ENCODE measurements around the gene CDC42BPB.

The CDC42BPB gene

GRCh38 chr14:102923201-102923924 is 134.0 kb downstream of the CDC42BPB start:
- Histone ChIP-seq H4K8ac (ENCODE audit: low read depth, low read length) (no peak overlapping the region), H3K4me3 (ENCODE audit: low read length) (no peak overlapping the region), H3K9ac (ENCODE audit: low read length) (no peak overlapping the region), H4K5ac (ENCODE audit: low read length) (no peak overlapping the region), H3K36me3 (ENCODE audit: control insufficient read depth, insufficient read depth, low read length) (no peaks in the 10 kb centered on the region), H2BK120ac (ENCODE audit: low read depth, low read length) (no peak overlapping the region), H3K56ac (ENCODE audit: low read length) (no peak overlapping the region), H3K4me2 (ENCODE audit: low read length) (no peak overlapping the region), H2BK15ac (replicated peaks; ENCODE audit: low read depth) (no peak overlapping the region), H2BK5ac (ENCODE audit: low read length) (no peak overlapping the region), H3K18ac (ENCODE audit: low read length) (no peak overlapping the region), H3K23ac (ENCODE audit: low read length) (no peak overlapping the region), H2AK5ac (ENCODE audit: low read length) (no peak overlapping the region), H3K79me2 (ENCODE audit: control insufficient read depth, insufficient read depth, low read length) (no peaks in the 10 kb centered on the region), H3K4ac (ENCODE audit: low read depth, low read length) (no peak overlapping the region), H3K27ac (ENCODE audit: low read depth, low read length) (no peak overlapping the region), H3K27me3 (ENCODE audit: insufficient read depth, low read length, poor library complexity) (no peaks in the 10 kb centered on the region), H3K79me1 (ENCODE audit: low read length) (no peaks in the 10 kb centered on the region), H3K4me1 (ENCODE audit: control insufficient read depth, low read depth, low read length) (peaks cover 2% of the 10 kb centered on the region)
- no peak for DNase-seq
- WGBS (ENCODE audit: extremely low coverage, insufficient coverage, low lambda C conversion rate): no CpG with 5 or more reads among the region's 53 CpGs

DNA sequence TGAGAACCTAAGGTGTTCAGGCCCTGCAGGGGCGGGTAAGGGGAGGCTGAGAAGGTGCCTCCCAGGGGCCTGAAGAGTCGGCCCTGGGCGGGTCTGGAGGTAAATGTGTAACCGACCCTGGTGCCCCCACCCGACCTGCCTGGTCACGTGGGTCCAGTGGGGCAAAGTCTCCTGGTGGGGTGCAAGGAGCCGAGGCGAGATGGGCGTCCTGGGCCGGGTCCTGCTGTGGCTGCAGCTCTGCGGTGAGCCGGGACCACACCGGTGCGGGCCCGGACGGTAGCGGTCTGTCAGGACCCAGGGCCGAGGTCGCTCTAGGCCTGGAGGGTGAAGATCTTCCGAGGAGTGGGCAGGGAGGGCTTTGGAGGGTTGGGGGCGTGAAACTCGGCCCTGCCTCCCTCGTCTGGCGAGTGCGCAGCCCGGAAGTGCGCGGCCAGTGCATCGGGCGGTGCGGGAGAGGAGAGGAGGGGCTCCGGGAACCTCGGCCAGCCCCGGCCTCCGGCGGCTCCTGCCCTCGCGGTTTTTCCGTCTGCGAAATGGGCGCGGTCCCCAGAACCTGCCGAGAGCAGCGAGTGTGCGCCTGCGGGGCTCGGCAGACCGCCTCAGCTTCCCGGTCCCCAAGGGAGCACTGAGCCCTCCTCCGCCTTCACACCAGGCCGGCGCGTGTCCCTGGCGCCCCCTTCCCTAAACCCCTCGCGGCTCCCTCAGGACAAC is 134.7 kb downstream of the CDC42BPB start, which contains the start of gene AMN:
Gene AMN (plus strand): TSS at position 174 of the 711 bp plus-strand sequence. CDS start 26 bp downstream, at position 200.
- no peaks in the 10 kb centered on the region for H3K79me1 ChIP-seq (ENCODE audit: low read length)
- no peaks in the 10 kb centered on the region for H3K36me3 ChIP-seq (ENCODE audit: control insufficient read depth, insufficient read depth, low read length)
- no peaks in the 10 kb centered on the region for H3K27me3 ChIP-seq (ENCODE audit: insufficient read depth, low read length, poor library complexity)
- no peak within 1 kb of the TSS for H2BK120ac ChIP-seq (ENCODE audit: low read depth, low read length)
- no peak for DNase-seq
- no peaks in the 10 kb centered on the region for H3K79me2 ChIP-seq (ENCODE audit: control insufficient read depth, insufficient read depth, low read length)
- no CpG with 5 or more reads among the region's 56 CpGs for WGBS (ENCODE audit: extremely low coverage, insufficient coverage, low lambda C conversion rate)
- no peak within 1 kb of the TSS for H3K18ac ChIP-seq (ENCODE audit: low read length)
- no peak within 1 kb of the TSS for H2BK15ac ChIP-seq (replicated peaks; ENCODE audit: low read depth)
- H3K4me3 ChIP-seq (ENCODE audit: low read length): no peak within 1 kb of the TSS
- H4K8ac ChIP-seq (ENCODE audit: low read depth, low read length): no peak within 1 kb of the TSS
- no peak within 1 kb of the TSS for H3K56ac ChIP-seq (ENCODE audit: low read length)
- H3K4ac ChIP-seq (ENCODE audit: low read depth, low read length): no peak within 1 kb of the TSS
- H3K27ac ChIP-seq (ENCODE audit: low read depth, low read length): no peak within 1 kb of the TSS
- H3K23ac ChIP-seq (ENCODE audit: low read length): no peak within 1 kb of the TSS
- no peak within 1 kb of the TSS for H4K5ac ChIP-seq (ENCODE audit: low read length)
- H2BK5ac ChIP-seq (ENCODE audit: low read length): no peak within 1 kb of the TSS
- peaks cover 2% of the 10 kb centered on the region for H3K4me1 ChIP-seq (ENCODE audit: control insufficient read depth, low read depth, low read length)
- H2AK5ac ChIP-seq (ENCODE audit: low read length): no peak within 1 kb of the TSS
- H3K4me2 ChIP-seq (ENCODE audit: low read length): no peak within 1 kb of the TSS
- H3K9ac ChIP-seq (ENCODE audit: low read length): no peak within 1 kb of the TSS

DNA sequence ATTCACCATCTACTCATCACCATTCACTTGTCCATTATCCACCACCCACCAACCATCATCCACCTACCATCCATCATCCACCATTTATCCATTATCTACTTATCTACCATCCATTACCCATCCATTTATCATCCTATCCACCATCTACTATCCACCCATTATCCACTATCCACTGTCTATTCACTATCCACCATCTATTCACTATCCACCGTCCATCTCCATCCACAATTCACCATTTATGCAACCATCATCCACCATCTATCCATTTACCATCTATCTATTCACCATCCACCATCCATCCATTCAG is 136.4 kb downstream of the CDC42BPB start:
- Histone ChIP-seq H3K27me3 (ENCODE audit: insufficient read depth, low read length, poor library complexity) (no peaks in the 10 kb centered on the region), H3K4me1 (ENCODE audit: control insufficient read depth, low read depth, low read length) (no peaks in the 10 kb centered on the region), H3K9ac (ENCODE audit: low read length) (no peak overlapping the region), H3K79me1 (ENCODE audit: low read length) (no peaks in the 10 kb centered on the region), H3K4me3 (ENCODE audit: low read length) (no peak overlapping the region), H3K36me3 (ENCODE audit: control insufficient read depth, insufficient read depth, low read length) (no peaks in the 10 kb centered on the region), H3K27ac (ENCODE audit: low read depth, low read length) (no peak overlapping the region), H3K18ac (ENCODE audit: low read length) (no peak overlapping the region), H3K56ac (ENCODE audit: low read length) (no peak overlapping the region), H3K4me2 (ENCODE audit: low read length) (no peak overlapping the region), H3K23ac (ENCODE audit: low read length) (no peak overlapping the region), H4K8ac (ENCODE audit: low read depth, low read length) (no peak overlapping the region), H3K79me2 (ENCODE audit: control insufficient read depth, insufficient read depth, low read length) (no peaks in the 10 kb centered on the region), H2BK15ac (replicated peaks; ENCODE audit: low read depth) (no peak overlapping the region), H4K5ac (ENCODE audit: low read length) (no peak overlapping the region), H2AK5ac (ENCODE audit: low read length) (no peak overlapping the region), H2BK120ac (ENCODE audit: low read depth, low read length) (no peak overlapping the region), H2BK5ac (ENCODE audit: low read length) (no peak overlapping the region), H3K4ac (ENCODE audit: low read depth, low read length) (no peak overlapping the region)
- no CpG with 5 or more reads among the region's 1 CpG for WGBS (ENCODE audit: extremely low coverage, insufficient coverage, low lambda C conversion rate)
- DNase-seq: no peak

DNA sequence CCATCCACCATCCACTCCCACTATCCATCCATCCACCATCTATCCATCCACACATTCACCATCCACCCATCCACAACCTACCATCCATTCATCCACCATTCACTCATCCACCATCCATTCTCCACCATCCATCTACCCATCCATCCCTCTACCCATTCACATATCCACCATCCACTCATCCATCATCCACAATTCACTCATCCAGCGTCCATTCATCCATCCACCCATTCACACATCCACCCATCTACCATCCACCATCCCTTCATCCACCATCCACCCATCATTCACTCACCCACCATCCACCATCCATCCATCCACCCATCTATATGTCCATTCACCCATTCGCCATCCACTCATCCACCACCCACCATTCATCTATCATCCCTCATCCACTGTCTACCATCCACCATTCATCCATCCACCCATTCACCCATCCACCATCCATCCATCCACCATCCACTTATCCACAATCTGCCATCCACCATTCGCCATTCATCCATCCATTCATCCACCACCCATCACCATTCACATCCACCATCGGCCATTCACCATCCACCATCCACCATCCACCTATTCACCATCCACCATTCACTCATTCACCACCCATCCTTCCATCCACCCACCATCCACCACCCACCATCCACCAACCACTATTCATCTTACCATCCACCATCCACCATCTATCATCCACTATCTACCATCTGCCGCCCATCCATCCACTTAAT is 136.9 kb downstream of the CDC42BPB start:
- 100% methylated on average over 1 of the region's 5 CpGs for WGBS (ENCODE audit: extremely low coverage, insufficient coverage, low lambda C conversion rate)
- Histone ChIP-seq H4K8ac (ENCODE audit: low read depth, low read length) (no peak overlapping the region), H3K4me3 (ENCODE audit: low read length) (no peak overlapping the region), H4K5ac (ENCODE audit: low read length) (no peak overlapping the region), H3K23ac (ENCODE audit: low read length) (no peak overlapping the region), H3K4me1 (ENCODE audit: control insufficient read depth, low read depth, low read length) (no peaks in the 10 kb centered on the region), H3K18ac (ENCODE audit: low read length) (no peak overlapping the region), H3K4ac (ENCODE audit: low read depth, low read length) (no peak overlapping the region), H3K27ac (ENCODE audit: low read depth, low read length) (no peak overlapping the region), H3K4me2 (ENCODE audit: low read length) (no peak overlapping the region), H3K9ac (ENCODE audit: low read length) (no peak overlapping the region), H3K79me1 (ENCODE audit: low read length) (no peaks in the 10 kb centered on the region), H3K36me3 (ENCODE audit: control insufficient read depth, insufficient read depth, low read length) (no peaks in the 10 kb centered on the region), H3K27me3 (ENCODE audit: insufficient read depth, low read length, poor library complexity) (no peaks in the 10 kb centered on the region), H2AK5ac (ENCODE audit: low read length) (no peak overlapping the region), H3K56ac (ENCODE audit: low read length) (no peak overlapping the region), H2BK15ac (replicated peaks; ENCODE audit: low read depth) (no peak overlapping the region), H2BK5ac (ENCODE audit: low read length) (no peak overlapping the region), H2BK120ac (ENCODE audit: low read depth, low read length) (no peak overlapping the region), H3K79me2 (ENCODE audit: control insufficient read depth, insufficient read depth, low read length) (no peaks in the 10 kb centered on the region)
- no peak for DNase-seq

DNA sequence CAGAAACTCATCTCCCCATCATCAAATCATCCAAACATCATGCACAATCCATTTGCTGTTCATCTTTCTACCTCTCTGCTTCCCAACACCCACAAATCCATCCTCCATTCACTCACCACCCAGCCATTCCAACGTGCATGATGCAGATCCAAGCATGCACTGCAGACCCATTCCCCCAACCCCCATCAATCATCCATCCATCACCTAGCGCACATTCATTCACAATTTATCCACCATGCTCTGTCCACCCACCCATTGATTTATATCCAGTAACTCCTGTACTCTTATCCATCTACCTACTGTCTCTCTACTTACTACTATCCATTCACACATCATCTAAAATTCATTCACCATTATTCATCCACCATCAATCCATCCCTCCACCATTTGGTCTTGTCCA is 138.9 kb downstream of the CDC42BPB start:
- H3K56ac ChIP-seq (ENCODE audit: low read length): no peak overlapping the region
- H3K9ac ChIP-seq (ENCODE audit: low read length): no peak overlapping the region
- H3K79me2 ChIP-seq (ENCODE audit: control insufficient read depth, insufficient read depth, low read length): no peaks in the 10 kb centered on the region
- no peak overlapping the region for H3K27ac ChIP-seq (ENCODE audit: low read depth, low read length)
- DNase-seq: no peak
- H3K36me3 ChIP-seq (ENCODE audit: control insufficient read depth, insufficient read depth, low read length): no peaks in the 10 kb centered on the region
- H3K4me2 ChIP-seq (ENCODE audit: low read length): no peak overlapping the region
- no peak overlapping the region for H2BK15ac ChIP-seq (replicated peaks; ENCODE audit: low read depth)
- no peaks in the 10 kb centered on the region for H3K27me3 ChIP-seq (ENCODE audit: insufficient read depth, low read length, poor library complexity)
- no peak overlapping the region for H3K4ac ChIP-seq (ENCODE audit: low read depth, low read length)
- no peak overlapping the region for H4K5ac ChIP-seq (ENCODE audit: low read length)
- no peak overlapping the region for H3K23ac ChIP-seq (ENCODE audit: low read length)
- no peak overlapping the region for H2BK5ac ChIP-seq (ENCODE audit: low read length)
- H3K4me1 ChIP-seq (ENCODE audit: control insufficient read depth, low read depth, low read length): no peaks in the 10 kb centered on the region
- H2AK5ac ChIP-seq (ENCODE audit: low read length): no peak overlapping the region
- no peak overlapping the region for H3K18ac ChIP-seq (ENCODE audit: low read length)
- no CpG with 5 or more reads among the region's 2 CpGs for WGBS (ENCODE audit: extremely low coverage, insufficient coverage, low lambda C conversion rate)
- H3K79me1 ChIP-seq (ENCODE audit: low read length): no peaks in the 10 kb centered on the region
- no peak overlapping the region for H4K8ac ChIP-seq (ENCODE audit: low read depth, low read length)
- H2BK120ac ChIP-seq (ENCODE audit: low read depth, low read length): no peak overlapping the region
- H3K4me3 ChIP-seq (ENCODE audit: low read length): no peak overlapping the region

All from mesendoderm (in vitro differentiated cells).